Psoas muscle (tissue), 8 donors: Measurements from ENCODE around the gene ALKBH5. TPM values are rescaled to one million over a fixed set of nuclear protein-coding genes. Genes with fewer than 3 reads are reported as not detected.

ENCODE experiments used
- ATAC-seq, 4 donors: fragments of 200-7000 bp; cut with Tn5 transposase; one replicate each; pipeline ENCODE4 v1.9.1; 2020; ENCODE audit warnings: moderate library complexity in 3 of 4, mild to moderate bottlenecking in 2 of 4
- DNase-seq, 2 donors: peaks; one replicate each; pipeline ENCODE4 v3.0.0-alpha.2; 2020
- H3K27ac ChIP-seq: fragments of 200-600 bp; one replicate; pipeline ENCODE4 v1.8.0; 2022
- H3K27me3 ChIP-seq, 3 donors: fragments of 200-600 bp in 1 of 3; one replicate each; pipeline versions ENCODE4 v1.6.1 to v1.8.0; 2013 to 2022; ENCODE audit warnings: low read length in 2 of 3, mild to moderate bottlenecking in 2 of 3, moderate library complexity in 1 of 3; ENCODE audit not compliant: insufficient read depth in 3 of 3
- H3K36me3 ChIP-seq, 2 donors: fragments of 200-600 bp in 1 of 2; one replicate each; pipeline versions ENCODE4 v1.6.1 to v1.8.0; 2013 to 2022; ENCODE audit warnings: low read depth in 1 of 2, mild to moderate bottlenecking in 1 of 2, moderate library complexity in 1 of 2; ENCODE audit not compliant: insufficient read depth in 1 of 2
- H3K4me1 ChIP-seq: fragments of 200-600 bp; one replicate; pipeline ENCODE4 v1.8.0; 2022
- H3K4me3 ChIP-seq: fragments of 200-600 bp; one replicate; pipeline ENCODE4 v1.8.0; 2022; ENCODE audit warnings: mild to moderate bottlenecking
- H3K9me3 ChIP-seq: fragments of 200-600 bp; one replicate; pipeline ENCODE4 v1.8.0; 2022
- WGBS, 3 donors: extraction: QIAGEN DNeasy Blood & Tissue Kit; methylation state at CpG; one replicate each; pipeline versions ENCODE4 v1.1.6 to v1.1.7; 2013; 5-methylcytosine and 5-hydroxymethylcytosine counted together
- intact Hi-C, 2 donors: fragments of 100-400 bp; cut with DNase I; formaldehyde crosslinking; loops; one replicate each; pipeline versions ENCODE4 v1.11.0 to v1.14.2; 2022
- polyA plus RNA-seq, 3 donors: library from polyadenylated mRNA; stranded (reverse); fragments of 200-250 nt; gene quantifications; one replicate each; pipeline ENCODE4 v1.2.3, GENCODE V29; 2013
- total RNA-seq, 4 donors: library from RNA; stranded (reverse); fragmentation: NEBNext Ultra II Directional in 2 of 4; extraction: Animal tissue kit (Norgen Biotek cat#: 25700) in 2 of 4; gene quantifications; one replicate each; pipeline versions ENCODE4 v1.2.1 to v1.2.4, GENCODE V29; 2021 to 2023
- TF ChIP-seq, protein P1 (sequence below): fragments of 200-600 bp; IDR thresholded peaks from one replicate; pipeline ENCODE4 v1.8.0; 2022; ENCODE audit warnings: antibody characterized with exemption
- donor health status: healthy with polysubstance abuse.
- donor health status: DM: no; HTN: no; CAD: no; lungs with moderate emphysema.
- donor health status: Bipolar disorder and iron deficiency.
- donor health status: healthy.
- donor health status: DM: yes; HTN: yes; CAD: no.
- donor health status: DM: no; HTN: no; CAD: no.
- donor health status: DM: no; HTN: no; CAD: no.
- donor health status: DM: yes; HTN: yes; CAD: no.

ALKBH5 gene
- total and polyA plus RNA-seq, 7 donors, result 91.7 to 235 (median 206) TPM

GRCh38 chr17:18184143-18185031, 759 bp downstream of the ALKBH5 start:
- TF ChIP-seq, protein P1, sequence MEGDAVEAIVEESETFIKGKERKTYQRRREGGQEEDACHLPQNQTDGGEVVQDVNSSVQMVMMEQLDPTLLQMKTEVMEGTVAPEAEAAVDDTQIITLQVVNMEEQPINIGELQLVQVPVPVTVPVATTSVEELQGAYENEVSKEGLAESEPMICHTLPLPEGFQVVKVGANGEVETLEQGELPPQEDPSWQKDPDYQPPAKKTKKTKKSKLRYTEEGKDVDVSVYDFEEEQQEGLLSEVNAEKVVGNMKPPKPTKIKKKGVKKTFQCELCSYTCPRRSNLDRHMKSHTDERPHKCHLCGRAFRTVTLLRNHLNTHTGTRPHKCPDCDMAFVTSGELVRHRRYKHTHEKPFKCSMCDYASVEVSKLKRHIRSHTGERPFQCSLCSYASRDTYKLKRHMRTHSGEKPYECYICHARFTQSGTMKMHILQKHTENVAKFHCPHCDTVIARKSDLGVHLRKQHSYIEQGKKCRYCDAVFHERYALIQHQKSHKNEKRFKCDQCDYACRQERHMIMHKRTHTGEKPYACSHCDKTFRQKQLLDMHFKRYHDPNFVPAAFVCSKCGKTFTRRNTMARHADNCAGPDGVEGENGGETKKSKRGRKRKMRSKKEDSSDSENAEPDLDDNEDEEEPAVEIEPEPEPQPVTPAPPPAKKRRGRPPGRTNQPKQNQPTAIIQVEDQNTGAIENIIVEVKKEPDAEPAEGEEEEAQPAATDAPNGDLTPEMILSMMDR, result no peak
- peak; percentile 5 to 17 (median 8) for ATAC-seq
- Histone ChIP-seq H3K27ac (peak overlapping the region; percentile 96), H3K36me3 (peaks cover 4 to 16% of the 10 kb centered on the region in 2 donors), H3K9me3 (no peaks in the 10 kb centered on the region), H3K4me3 (peak overlapping the region; percentile 96), H3K27me3 (no peaks in the 10 kb centered on the region), H3K4me1 (peaks cover 38% of the 10 kb centered on the region)
- DNase-seq, result peak; percentile 54 to 81
- WGBS, 3 donors, result 1 to 2% (median 1%) methylated on average over 60 to 92 of the region's 92 CpGs
- intact Hi-C loops, result loop anchor here in 1 of 2 donors (5.0 kb wide), 1 partner anchor 42 kb away; no protein-coding TSS in a partner anchor

- Histone ChIP-seq H3K9me3 (no peaks in the 10 kb centered on the region), H3K4me3 (peak overlapping the region; percentile 96), H3K4me1 (peaks cover 48% of the 10 kb centered on the region), H3K36me3 (peaks cover 4 to 16% of the 10 kb centered on the region in 2 donors), H3K27me3 (no peaks in the 10 kb centered on the region), H3K27ac (peak overlapping the region; percentile 96)
- no peak for DNase-seq
- no peak for ATAC-seq
- TF ChIP-seq, protein P1, result no peak
- intact Hi-C loops, result no loop called here
- 0 to 12% (median 3%) methylated on average over 3 of the region's 3 CpGs for WGBS, 3 donors
Measured at GRCh38 chr17:18185391-18185790, 1.8 kb downstream of the ALKBH5 start.

GRCh38 chr17:18185832-18186626, 2.4 kb downstream of the ALKBH5 start:
- TF ChIP-seq, protein P1, result no peak
- WGBS, 3 donors, result 32 to 48% (median 36%) methylated on average over 10 of the region's 10 CpGs
- intact Hi-C loops, result no loop called here
- no peak for DNase-seq
- H3K27me3 ChIP-seq, result no peaks in the 10 kb centered on the region
- H3K9me3 ChIP-seq, result no peaks in the 10 kb centered on the region
- peak overlapping the region; percentile 96 for H3K27ac ChIP-seq
- H3K36me3 ChIP-seq, result peaks cover 4 to 16% of the 10 kb centered on the region in 2 donors
- H3K4me1 ChIP-seq, result peaks cover 54% of the 10 kb centered on the region
- peak overlapping the region; percentile 96 for H3K4me3 ChIP-seq
- ATAC-seq, result no peak

- no peak for ATAC-seq
- Histone ChIP-seq H3K9me3 (no peaks in the 10 kb centered on the region), H3K4me1 (peaks cover 60% of the 10 kb centered on the region), H3K4me3 (peak overlapping the region; percentile 96), H3K27ac (peak overlapping the region; percentile 96), H3K36me3 (peaks cover 4 to 16% of the 10 kb centered on the region in 2 donors), H3K27me3 (no peaks in the 10 kb centered on the region)
- intact Hi-C loops, result no loop called here
- 7 to 23% (median 12%) methylated on average over 1 of the region's 1 CpG for WGBS, 3 donors
- TF ChIP-seq, protein P1, result no peak
- no peak for DNase-seq
Measured at GRCh38 chr17:18186627-18186982, 3.0 kb downstream of the ALKBH5 start.
